NCI-H524 treated with DMSO at 0.1 percent for 48 hours (cell line): ENCODE data around the gene BCL2L11.

Experiments
- DNase-seq: peaks from one replicate; lab custom pipeline; 2025; lab: John Stamatoyannopoulos, UW

Gene BCL2L11

DNA sequence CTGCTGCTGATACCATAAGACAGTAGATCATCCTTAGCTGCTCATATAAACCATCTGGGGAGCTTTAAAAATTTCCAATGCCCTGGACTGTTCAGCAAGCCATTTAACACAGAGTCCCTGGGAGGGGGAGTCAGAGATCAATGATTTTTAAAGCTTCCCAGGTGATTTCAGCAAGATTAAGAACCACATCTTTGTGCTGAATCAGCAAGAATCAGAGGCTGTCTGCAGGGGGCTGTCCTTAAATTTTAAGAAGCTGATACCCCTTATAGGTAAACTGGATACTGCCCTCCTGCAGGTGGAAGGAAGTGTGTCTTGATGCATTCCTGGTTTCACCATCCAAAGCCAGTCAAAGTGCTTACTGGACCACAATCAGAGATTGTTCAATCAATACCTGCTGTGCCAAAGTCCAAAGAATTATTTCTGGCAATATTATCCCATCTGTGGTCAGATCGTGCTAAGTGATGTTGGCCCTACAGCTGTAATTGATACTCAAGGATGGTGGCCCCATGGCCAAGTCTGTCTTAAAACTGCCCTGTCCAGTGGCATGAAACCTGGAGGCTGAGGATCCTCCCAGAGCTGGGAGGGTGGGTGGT lies 72.2 kb downstream of the BCL2L11 start:
- DNase-seq = no peak

DNA sequence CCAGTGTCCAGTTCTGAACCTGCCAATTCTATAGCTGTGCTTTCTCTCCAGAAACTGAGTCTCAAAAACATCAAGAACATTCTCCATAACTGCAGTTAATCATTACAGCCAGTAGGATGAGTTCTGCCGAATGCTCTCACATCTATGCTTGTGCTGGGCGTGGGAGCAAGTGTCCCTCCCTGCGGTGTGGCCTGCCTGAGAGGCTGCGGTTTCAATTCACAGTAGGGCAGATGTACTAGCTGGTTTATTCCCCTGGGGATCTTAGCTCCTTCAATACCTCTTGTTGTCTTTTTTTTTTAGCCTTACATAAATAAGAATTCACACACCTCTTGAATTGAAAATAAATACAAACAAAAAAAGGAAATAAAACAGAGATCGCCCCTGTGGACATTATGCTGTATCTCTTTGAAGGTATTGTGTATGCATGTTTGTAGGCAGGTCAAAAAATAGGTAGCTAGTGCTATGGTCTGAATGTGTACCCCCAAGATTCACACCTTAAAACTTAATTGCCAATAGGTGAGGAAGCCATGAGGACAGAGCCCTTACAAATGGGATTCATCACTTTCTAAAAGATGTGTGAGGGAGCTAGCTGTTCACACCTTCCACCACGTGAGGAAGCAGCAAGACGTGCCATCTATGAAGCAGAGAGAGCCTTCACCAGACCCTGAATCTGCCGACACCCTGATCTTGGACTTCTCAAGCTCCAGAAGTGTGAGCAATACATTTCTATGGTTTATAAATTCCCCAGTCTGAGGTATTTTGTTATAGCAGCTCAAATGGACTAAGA lies 74.3 kb downstream of the BCL2L11 start:
- no peak for DNase-seq

DNA sequence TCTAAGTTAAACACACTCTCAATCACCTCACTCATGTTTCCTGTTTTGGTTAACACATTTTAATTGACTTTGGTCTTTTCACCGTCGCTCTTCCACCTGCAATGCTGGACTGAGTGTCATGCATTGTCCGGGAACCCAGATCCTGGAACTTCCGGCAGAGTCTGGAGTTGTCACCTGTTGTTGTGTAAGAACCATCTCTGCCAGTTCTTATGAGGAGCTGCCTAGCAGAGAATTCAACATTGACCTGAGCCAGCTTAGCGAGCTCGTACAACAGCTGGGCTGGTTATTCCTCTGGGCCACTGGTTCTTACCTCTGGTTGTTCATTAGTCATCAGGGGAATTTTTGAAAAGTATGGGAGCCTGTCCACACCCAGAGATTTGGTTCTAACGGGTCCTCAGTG lies 75.7 kb downstream of the BCL2L11 start:
- no peak for DNase-seq

DNA sequence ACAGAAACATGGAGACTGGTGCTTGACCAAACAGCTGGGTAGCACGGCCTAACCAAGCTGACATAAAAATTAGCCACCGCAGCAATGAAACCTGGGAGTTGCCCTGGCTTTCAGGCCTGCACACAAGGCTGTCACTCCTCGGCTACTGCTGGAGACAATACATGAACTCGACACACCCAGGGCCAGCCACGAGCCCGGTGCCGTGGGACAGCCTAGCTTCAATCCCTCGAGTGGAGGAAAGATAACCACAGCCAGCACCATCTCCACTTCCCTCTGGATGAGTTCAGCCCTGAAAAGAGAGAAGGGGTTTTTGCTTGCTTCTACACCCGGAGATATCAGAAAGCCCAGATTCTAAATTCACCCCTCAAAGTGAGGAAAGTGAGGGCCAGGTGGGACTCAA lies 78.0 kb downstream of the BCL2L11 start:
- DNase-seq = no peak

DNA sequence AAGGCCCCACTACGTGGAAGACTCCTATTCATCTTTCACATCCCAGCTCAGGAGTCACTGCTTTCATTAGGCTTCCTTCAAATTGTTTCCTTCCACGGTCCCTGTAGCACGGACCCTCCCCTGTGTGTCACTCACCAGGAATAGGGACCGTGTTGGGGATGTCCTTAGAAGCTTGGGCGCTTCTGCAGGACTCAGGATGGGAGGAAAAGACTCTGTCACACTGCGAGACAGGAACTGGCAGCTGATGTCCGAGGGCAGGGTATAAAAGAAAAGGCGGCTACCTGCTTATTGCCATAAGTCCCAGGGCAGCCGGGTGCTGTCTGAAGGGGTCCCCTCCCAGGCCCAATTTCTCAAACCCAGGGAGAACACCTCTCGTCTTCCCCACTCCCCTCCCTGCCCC lies 79.1 kb downstream of the BCL2L11 start:
- DNase-seq = no peak

DNA sequence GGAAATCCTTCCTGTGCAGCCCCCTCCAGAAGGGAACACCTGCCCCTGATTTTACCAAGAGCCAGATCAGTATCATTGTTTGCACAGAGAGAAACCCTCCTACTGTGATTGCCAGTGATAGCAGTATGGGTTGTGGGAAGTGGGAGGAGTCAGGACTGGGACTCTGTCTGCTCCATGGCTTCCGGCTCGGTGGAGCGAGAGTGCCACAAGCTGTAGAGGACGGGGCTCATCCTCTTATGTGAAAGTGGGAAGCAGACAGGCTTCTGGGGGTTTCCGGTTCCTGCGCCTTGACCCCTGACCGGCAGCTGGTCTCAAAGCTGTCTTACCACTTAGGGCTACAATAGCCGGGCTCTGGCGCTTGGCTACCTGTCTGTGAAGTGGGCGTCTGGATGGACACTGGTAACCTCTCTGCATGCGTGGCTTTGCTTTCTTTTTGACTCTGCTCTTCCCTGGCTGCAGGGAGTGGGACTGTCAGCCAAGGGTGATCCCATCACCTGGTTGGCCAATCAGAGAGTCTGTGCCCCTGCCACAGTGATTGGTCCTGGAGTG lies 79.7 kb downstream of the BCL2L11 start:
- DNase-seq = no peak

DNA sequence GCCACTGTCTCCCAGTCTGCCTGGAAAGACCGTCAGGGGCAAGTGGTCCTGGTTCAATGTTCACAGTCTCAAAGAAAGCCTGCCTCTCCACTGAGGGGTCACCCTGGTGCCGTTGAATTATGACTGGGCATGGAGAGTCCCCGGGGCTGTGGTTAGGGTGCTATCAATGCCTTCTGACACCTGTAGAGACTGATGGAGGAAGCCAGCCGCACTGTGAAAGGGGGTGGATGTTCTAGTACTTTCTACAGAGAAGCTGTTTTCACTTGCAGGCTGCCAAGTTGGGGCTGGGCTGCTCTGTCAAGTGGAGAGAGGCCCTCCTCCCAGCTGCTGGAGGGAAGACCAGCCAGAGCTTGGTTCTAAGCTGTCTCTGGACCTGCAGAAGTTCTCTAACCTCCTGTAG lies 80.5 kb downstream of the BCL2L11 start:
- no peak for DNase-seq

DNA sequence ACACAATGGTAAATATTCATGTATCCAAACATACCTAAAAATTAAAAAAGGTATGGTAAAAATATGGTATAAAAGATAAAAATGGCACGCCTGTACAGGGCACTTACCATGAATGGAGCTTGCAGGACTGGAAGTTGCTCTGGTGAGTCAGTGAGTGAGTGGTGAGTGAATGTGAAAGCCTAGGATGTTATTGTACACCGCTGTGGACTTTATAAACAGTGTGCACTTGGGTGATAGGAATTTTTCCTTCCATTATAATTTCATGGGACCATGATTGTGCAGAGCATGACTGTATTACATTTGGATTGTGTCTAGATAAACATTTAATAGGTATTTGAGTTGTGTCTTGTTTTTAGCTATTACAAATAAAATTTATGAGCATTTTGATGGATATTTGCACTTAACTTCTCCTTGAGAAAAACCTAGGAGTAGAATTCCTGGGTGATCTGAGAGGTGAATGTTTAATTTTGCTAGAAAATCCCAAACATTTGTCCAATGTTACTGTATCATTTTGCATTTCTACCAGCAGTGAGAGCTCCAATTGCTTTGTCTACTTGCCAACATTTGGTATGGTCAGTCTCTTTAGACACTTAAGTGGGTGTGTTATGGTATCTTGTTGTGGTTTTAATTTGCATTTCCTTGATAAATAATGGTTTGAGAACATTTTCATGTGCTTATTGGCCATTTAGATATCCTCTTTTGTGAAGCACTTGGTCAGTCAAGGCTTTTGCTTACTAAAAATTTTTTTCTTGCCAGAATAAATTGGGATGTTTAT lies 81.7 kb downstream of the BCL2L11 start:
- no peak for DNase-seq

DNA sequence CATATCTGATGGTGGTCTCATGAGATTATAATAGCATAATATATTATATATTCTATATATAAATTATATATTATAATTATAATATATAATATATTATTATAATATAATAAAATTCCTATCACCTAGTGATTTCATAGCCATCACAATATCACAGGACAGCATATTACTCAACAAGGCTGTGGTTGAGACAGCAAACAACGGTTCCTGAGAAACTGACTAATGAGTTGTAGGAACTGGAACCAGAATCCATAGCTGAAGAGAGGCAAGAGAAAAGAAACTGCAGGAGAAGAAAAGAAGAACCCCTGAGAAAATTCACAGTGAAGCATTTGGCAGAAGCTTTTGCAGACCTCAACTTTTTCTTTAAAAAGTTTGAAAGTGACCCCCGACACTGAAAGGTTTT lies 84.0 kb downstream of the BCL2L11 start:
- DNase-seq = no peak

DNA sequence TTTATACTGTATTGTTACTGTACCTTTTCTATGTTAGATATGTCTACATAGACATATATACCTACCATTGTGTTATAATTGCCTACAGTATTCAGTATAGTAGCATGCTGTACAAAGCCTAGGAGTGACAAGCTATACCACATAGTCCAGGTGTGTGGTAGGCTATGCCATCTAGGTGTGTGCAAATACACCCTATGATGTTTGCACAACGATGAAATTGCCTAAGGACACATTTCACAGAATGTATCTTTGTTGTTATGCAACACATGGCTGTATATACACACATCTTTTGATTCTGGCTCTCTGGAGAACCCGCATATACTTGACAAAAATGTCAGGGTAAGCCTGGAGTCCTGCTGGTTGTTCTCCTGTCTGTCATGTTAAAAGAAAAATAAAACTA lies 85.1 kb downstream of the BCL2L11 start:
- no peak for DNase-seq

DNA sequence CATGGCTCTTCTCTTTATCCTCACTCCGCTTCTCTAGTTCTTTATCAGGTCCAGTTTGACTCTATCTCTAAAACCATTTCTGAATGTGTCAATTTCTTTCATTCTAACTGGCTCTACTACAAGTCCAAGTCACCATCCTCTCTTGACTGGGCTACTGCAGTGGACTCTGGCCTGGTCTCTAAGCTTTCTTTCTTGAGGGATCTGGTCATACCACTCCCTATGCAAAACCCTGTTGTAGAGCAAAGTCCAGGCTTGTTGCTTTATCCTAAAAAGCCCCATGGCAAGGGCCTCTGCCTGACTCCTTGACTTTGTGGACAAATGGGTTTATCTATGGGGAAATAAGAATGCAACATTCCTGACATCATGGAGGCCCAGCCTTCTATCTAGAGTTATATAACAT lies 87.1 kb downstream of the BCL2L11 start:
- no peak for DNase-seq

DNA sequence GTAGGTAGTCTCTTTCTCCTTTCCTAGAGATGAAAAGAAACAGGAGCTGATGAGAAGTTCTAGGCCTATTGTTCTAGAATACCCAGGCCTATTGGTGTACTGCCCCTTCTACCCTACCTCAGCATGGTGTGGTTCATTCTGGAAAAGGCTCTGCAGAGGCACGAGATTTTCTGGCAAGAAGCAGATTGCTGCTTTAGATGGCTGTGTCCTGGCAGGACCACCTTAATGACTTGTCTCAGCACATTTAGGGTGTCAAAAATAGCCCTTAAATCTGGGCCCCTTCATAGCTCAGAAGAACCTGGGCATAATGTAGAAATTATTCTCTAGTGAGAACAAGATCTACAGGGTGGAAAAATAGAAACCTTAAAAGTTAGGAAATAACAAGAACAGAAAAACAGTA lies 87.9 kb downstream of the BCL2L11 start:
- no peak for DNase-seq

DNA sequence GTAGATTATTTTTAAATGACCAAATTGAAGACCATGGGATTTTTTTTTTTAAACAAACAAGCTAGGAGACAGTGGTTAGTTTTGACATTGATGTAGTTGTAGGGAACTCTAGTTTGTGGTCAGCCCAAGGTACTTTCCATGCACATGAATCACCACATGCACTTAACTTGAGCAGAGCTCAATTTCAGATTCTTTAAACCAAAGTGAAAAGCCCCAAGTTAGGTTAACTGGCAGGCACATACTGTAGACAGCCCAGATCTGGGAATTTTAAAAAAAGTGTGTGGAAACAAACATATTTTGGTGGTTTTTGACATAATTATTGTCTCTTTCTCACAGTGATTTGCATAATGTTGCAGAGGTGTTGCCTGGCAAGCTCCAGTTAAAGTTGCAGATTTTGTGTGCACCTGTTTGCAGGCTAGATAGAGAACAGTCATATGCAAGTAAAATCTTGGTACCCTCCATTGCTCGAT lies 88.4 kb downstream of the BCL2L11 start:
- DNase-seq = no peak

DNA sequence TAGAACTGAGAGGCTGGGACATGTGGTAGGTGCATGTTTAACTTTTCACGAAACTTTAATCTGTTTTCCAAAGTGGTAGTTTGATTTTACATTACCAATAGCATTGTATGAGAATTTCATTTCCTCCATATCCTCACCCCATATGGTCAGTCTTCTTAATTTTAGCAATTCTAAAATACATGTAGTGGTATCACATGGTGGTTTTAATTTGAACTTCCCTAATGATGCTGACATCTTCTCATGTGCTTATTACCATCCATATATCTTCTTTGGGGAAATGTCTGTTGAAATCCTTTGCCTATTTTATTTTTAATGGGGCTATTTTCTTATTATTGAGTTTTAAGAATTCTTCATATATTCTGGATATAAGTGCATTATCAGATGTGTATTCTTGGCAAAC lies 89.3 kb downstream of the BCL2L11 start:
- no peak for DNase-seq

DNA sequence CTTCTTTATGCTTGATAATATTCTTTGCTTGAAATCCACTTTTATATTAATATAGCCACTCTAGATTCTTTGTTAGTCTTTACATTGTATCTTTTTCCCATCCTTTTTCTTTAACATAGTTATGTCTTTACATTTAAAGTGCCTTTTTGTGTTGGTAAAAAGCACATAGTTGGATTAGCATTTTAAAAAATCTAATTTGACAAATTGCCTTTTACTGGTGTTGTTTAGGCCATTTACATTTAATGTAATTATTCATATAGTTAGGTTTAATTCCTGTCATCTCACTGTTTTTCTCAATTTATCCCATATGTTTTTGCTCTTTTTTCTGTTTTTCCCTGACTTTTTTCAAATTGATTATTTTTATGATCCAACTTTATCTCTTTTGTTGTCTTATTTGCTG lies 93.2 kb downstream of the BCL2L11 start:
- no peak for DNase-seq

DNA sequence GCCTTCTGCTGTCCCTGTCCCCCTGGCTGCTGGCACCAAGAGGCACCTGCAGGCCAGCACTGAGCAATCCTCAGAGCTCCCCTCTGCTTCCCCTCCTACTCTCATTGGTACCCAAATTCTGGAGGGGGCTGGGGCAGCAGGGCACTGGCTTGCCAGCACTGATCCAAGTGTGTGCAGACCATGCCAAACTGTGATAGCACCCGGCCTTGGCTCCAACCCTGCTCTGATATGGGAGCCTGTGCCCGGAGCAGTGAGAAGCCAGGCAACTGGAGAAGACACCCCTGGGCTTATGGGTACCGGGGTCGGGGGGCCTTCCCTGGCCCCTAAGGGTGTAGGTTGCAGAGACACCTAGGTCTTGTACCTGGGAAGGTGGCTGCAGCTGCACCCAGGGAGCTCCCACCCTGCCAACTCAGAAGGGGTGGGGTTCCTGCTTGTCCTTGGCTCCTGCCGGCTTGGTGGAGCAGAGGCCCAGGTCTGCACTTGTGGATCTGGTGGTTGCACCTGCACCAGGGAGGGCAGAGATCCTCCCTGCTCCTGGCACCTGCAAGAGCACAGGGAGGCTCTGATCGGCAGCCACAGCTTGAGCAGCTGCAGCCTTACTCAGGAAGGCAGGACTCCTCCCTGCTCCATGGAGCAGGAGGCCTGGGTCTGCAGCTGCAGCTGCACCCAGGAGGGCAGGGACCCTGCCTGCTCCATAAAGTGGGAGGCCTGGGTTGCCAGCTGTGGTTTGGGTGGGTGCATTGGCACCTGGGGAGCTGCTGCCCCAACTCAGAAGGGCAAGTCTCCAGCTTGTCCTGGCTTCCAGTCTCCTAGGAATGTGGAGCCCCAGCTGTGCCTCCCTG lies 96.3 kb downstream of the BCL2L11 start:
- no peak for DNase-seq
